H9 (cell line): ENCODE data around the gene IFNA7. TPM values are rescaled to one million over a fixed set of nuclear protein-coding genes. Genes with fewer than 3 reads are reported as not detected.

ENCODE experiments used
- DNase-seq: peaks from one replicate; pipeline ENCODE4 v3.0.0-alpha.2; 2017
- H2AFZ ChIP-seq: one replicate; pipeline ENCODE4 v1.6.1; 2013; ENCODE audit warnings: mild to moderate bottlenecking, low read length, control low read depth, moderate library complexity
- H2AK5ac ChIP-seq: 2 replicates; pipeline ENCODE4 v1.6.1; 2013; ENCODE audit warnings: low read length, control low read depth, mixed read lengths; ENCODE audit not compliant: insufficient read length
- H2BK120ac ChIP-seq: one replicate; pipeline ENCODE4 v1.6.1; 2013; ENCODE audit warnings: low read depth, mild to moderate bottlenecking, low read length, control low read depth, inconsistent platforms; ENCODE audit not compliant: poor library complexity, severe bottlenecking
- H2BK12ac ChIP-seq: 2 replicates; pipeline ENCODE4 v1.6.1; 2013; ENCODE audit warnings: low read length, control low read depth, mixed read lengths, low read depth; ENCODE audit not compliant: insufficient read length
- H2BK15ac ChIP-seq: 2 replicates; pipeline ENCODE4 v1.6.1; 2013; ENCODE audit warnings: low read depth, low read length, control low read depth
- H2BK20ac ChIP-seq: one replicate; pipeline ENCODE4 v1.6.1; 2013; ENCODE audit warnings: low read depth, mild to moderate bottlenecking, low read length, control low read depth, inconsistent platforms; ENCODE audit not compliant: poor library complexity, severe bottlenecking
- H2BK5ac ChIP-seq: 2 replicates; pipeline ENCODE4 v1.6.1; 2013; ENCODE audit warnings: low read length, control low read depth, mixed read lengths; ENCODE audit not compliant: insufficient read length
- H3K14ac ChIP-seq: 2 replicates; pipeline ENCODE4 v1.6.1; 2013; ENCODE audit warnings: low read length, control low read depth; ENCODE audit not compliant: insufficient read depth
- H3K18ac ChIP-seq: 2 replicates; pipeline ENCODE4 v1.6.1; 2013; ENCODE audit warnings: low read depth, mild to moderate bottlenecking, mixed read lengths, low read length, control low read depth; ENCODE audit not compliant: insufficient read length
- H3K23ac ChIP-seq: 2 replicates; pipeline ENCODE4 v1.6.1; 2013; ENCODE audit warnings: low read length, control low read depth, mixed read lengths, low read depth; ENCODE audit not compliant: insufficient read length
- H3K23me2 ChIP-seq: 2 replicates; pipeline ENCODE4 v1.6.1; 2013; ENCODE audit warnings: low read depth, mild to moderate bottlenecking, mixed read lengths, low read length, control low read depth; ENCODE audit not compliant: insufficient read length, poor library complexity, severe bottlenecking
- H3K27ac ChIP-seq: 2 replicates; pipeline ENCODE4 v1.5.1; 2013; ENCODE audit warnings: low read length, control low read depth, mixed read lengths, low read depth; ENCODE audit not compliant: insufficient read length
- H3K27me3 ChIP-seq: 2 replicates; pipeline ENCODE4 v1.6.1; 2013; ENCODE audit warnings: low read length, control low read depth, inconsistent platforms; ENCODE audit not compliant: insufficient read depth
- H3K4ac ChIP-seq: 2 replicates; pipeline ENCODE4 v1.6.1; 2013; ENCODE audit warnings: low read depth, mild to moderate bottlenecking, control low read depth, inconsistent platforms, low read length, moderate library complexity
- H3K4me1 ChIP-seq: 2 replicates; pipeline ENCODE4 v1.6.1; 2013; ENCODE audit warnings: low read length, control low read depth, inconsistent platforms; ENCODE audit not compliant: insufficient read depth
- H3K4me2 ChIP-seq: 2 replicates; pipeline ENCODE4 v1.6.1; 2013; ENCODE audit warnings: low read length, control low read depth, mixed read lengths; ENCODE audit not compliant: insufficient read length, insufficient read depth
- H3K56ac ChIP-seq: 2 replicates; pipeline ENCODE4 v1.6.1; 2013; ENCODE audit warnings: low read depth, mild to moderate bottlenecking, mixed read lengths, low read length, control low read depth; ENCODE audit not compliant: insufficient read length
- H3K79me1 ChIP-seq: 2 replicates; pipeline ENCODE4 v1.6.1; 2013; ENCODE audit warnings: low read depth, mild to moderate bottlenecking, moderate library complexity, low read length, control low read depth, inconsistent platforms; ENCODE audit not compliant: insufficient read depth, poor library complexity, severe bottlenecking
- H3K79me2 ChIP-seq: 2 replicates; pipeline ENCODE4 v1.6.1; 2013; ENCODE audit warnings: low read length, control low read depth, inconsistent platforms; ENCODE audit not compliant: insufficient read depth
- H3K9ac ChIP-seq: 2 replicates; pipeline ENCODE4 v1.6.1; 2013; ENCODE audit warnings: low read length, control low read depth, mixed read lengths; ENCODE audit not compliant: insufficient read length; ENCODE audit errors: extremely low read depth
- H3K9me3 ChIP-seq: one replicate; pipeline ENCODE4 v1.6.1; 2013; ENCODE audit warnings: low read depth, low read length, inconsistent platforms; ENCODE audit not compliant: control insufficient read depth
- H3T11ph ChIP-seq: one replicate; pipeline ENCODE4 v1.6.1; 2013; ENCODE audit warnings: mild to moderate bottlenecking, low read length, control low read depth, inconsistent platforms
- H4K20me1 ChIP-seq: one replicate; pipeline ENCODE4 v1.6.1; 2013; ENCODE audit not compliant: control insufficient read depth, insufficient read length, insufficient read depth
- H4K5ac ChIP-seq: 2 replicates; pipeline ENCODE4 v1.6.1; 2013; ENCODE audit warnings: low read depth, mild to moderate bottlenecking, mixed read lengths, low read length, control low read depth; ENCODE audit not compliant: insufficient read length
- H4K8ac ChIP-seq: replicated peaks from 2 replicates; pipeline ENCODE4 v1.6.1; 2013; ENCODE audit warnings: low read length, control low read depth, mixed read lengths, low read depth; ENCODE audit not compliant: insufficient read length
- H4K91ac ChIP-seq: 2 replicates; pipeline ENCODE4 v1.6.1; 2013; ENCODE audit warnings: low read depth, mild to moderate bottlenecking, moderate library complexity, mixed read lengths, low read length, control low read depth; ENCODE audit not compliant: insufficient read length
- H3K27ac Mint-ChIP-seq, 3 experiments: 2 replicates in 2 of 3; 3 replicates in 1 of 3; pipeline ENCODE4 v1.8.0; 2020 to 2021; ENCODE audit warnings: mixed read lengths in 3 of 3, mild to moderate bottlenecking in 1 of 3, moderate library complexity in 1 of 3
- H3K27me3 Mint-ChIP-seq: 2 replicates; pipeline ENCODE4 v1.8.0; 2021; ENCODE audit warnings: low read depth, mild to moderate bottlenecking, moderate library complexity, mixed read lengths
- H3K36me3 Mint-ChIP-seq, 3 experiments: 2 replicates in 2 of 3; 3 replicates in 1 of 3; pipeline ENCODE4 v1.8.0; 2020 to 2021; ENCODE audit warnings: low read depth in 3 of 3, mixed read lengths in 3 of 3; ENCODE audit not compliant: insufficient read depth in 1 of 3
- H3K4me1 Mint-ChIP-seq, 2 experiments: 2 replicates each; pipeline ENCODE4 v1.8.0; 2020; ENCODE audit warnings: mixed read lengths in 2 of 2
- H3K4me3 Mint-ChIP-seq, 2 experiments: 2 replicates in 1 of 2; 3 replicates in 1 of 2; pipeline ENCODE4 v1.8.0; 2020 to 2021; ENCODE audit warnings: mild to moderate bottlenecking in 2 of 2, mixed read lengths in 2 of 2, moderate library complexity in 1 of 2
- H3K9me3 Mint-ChIP-seq, 2 experiments: 2 replicates in 1 of 2; 3 replicates in 1 of 2; pipeline ENCODE4 v1.8.0; 2020; ENCODE audit warnings: mild to moderate bottlenecking in 2 of 2, mixed read lengths in 2 of 2, moderate library complexity in 1 of 2
- CTCF ChIP-seq: fragments of 200-600 bp; sonication (generic); conservative IDR thresholded peaks from 3 replicates; pipeline ENCODE4 v1.8.0; 2021; ENCODE audit warnings: antibody characterized with exemption, mild to moderate bottlenecking
- WGBS: extraction: QIAGEN DNeasy Blood & Tissue Kit; methylation state at CpG from one replicate; pipeline ENCODE4 v1.1.7; 2013; ENCODE audit warnings: missing lambda C conversion rate, low lambda C conversion rate, mixed read lengths; ENCODE audit not compliant: insufficient read length; ENCODE audit errors: extremely low coverage; 5-methylcytosine and 5-hydroxymethylcytosine counted together
- total RNA-seq: library from RNA; stranded (reverse); gene quantifications from 2 replicates; pipeline ENCODE4 v1.2.1, GENCODE V29; 2021

Gene IFNA7
- total RNA-seq, 1 experiment from 2014 or later: not detected

GRCh38 chr9:21251638-21252037, 49.6 kb upstream of the IFNA7 start:
- Histone ChIP-seq H3K18ac (no peak overlapping the region), H3K27me3 (no peaks in the 10 kb centered on the region), H2BK15ac (no peak overlapping the region)

More at GRCh38 chr9:21251638-21252037, 49.6 kb upstream of the IFNA7 start:
- no peak overlapping the region for H3T11ph ChIP-seq
- H4K20me1 ChIP-seq: no peaks in the 10 kb centered on the region
- no peak overlapping the region for H4K91ac ChIP-seq
- no peak overlapping the region for H3K4ac ChIP-seq
- Mint-ChIP-seq H3K27me3 (peaks cover 27% of the 10 kb centered on the region), H3K4me3 (no peak overlapping the region), H3K36me3 (no peaks in the 10 kb centered on the region), H3K9me3 (no peaks in the 10 kb centered on the region), H3K4me1 (peaks cover 16 to 17% of the 10 kb centered on the region in 2 experiments), H3K27ac (peak overlapping the region in 1 of 3 experiments; percentile 6; a peak in 1 of 7 replicates)
- H3K79me2 ChIP-seq: no peaks in the 10 kb centered on the region
- no peak overlapping the region for H3K56ac ChIP-seq
- H3K79me1 ChIP-seq: no peaks in the 10 kb centered on the region
- H4K5ac ChIP-seq: no peak overlapping the region
- no peak overlapping the region for H4K8ac ChIP-seq
- no peaks in the 10 kb centered on the region for H3K9me3 ChIP-seq
- no peak overlapping the region for H2BK20ac ChIP-seq
- H3K9ac ChIP-seq: no peak overlapping the region
- H3K27ac ChIP-seq: no peak overlapping the region
- H2AFZ ChIP-seq: no peak overlapping the region
- WGBS: no CpG with 5 or more reads among the region's 4 CpGs
- DNase-seq: no peak
- H2BK12ac ChIP-seq: no peak overlapping the region
- no peak overlapping the region for H2AK5ac ChIP-seq
- no peak overlapping the region for H2BK120ac ChIP-seq
- H2BK5ac ChIP-seq: no peak overlapping the region
- H3K4me1 ChIP-seq: no peaks in the 10 kb centered on the region
- no peak for TF ChIP-seq CTCF
- H3K23ac ChIP-seq: no peak overlapping the region
- H3K14ac ChIP-seq: no peak overlapping the region
- H3K4me2 ChIP-seq: no peak overlapping the region
- no peaks in the 10 kb centered on the region for H3K23me2 ChIP-seq
